Measurements from ENCODE around the gene COL18A1. TPM values are rescaled to one million over a fixed set of nuclear protein-coding genes. Genes with fewer than 3 reads are reported as not detected.

The COL18A1 gene
- polyA plus RNA-seq, 1 donor (not counting 4 experiments of a cell fraction or from before 2014, with no cell fraction given), result 13.0 TPM

- H4K20me1 ChIP-seq (ENCODE audit: control insufficient read depth, extremely low read depth, insufficient read depth, low read length), result no peaks in the 10 kb centered on the region
- peaks cover 18% of the 10 kb centered on the region for H3K27me3 ChIP-seq (ENCODE audit: control insufficient read depth, extremely low read depth, insufficient read depth, low read length)
- H3K9ac ChIP-seq (ENCODE audit: control insufficient read depth, extremely low read depth, insufficient read depth, low read length), result no peak overlapping the region
- H3K4me1 ChIP-seq (ENCODE audit: control insufficient read depth, extremely low read depth, insufficient read depth, low read length), result no peaks in the 10 kb centered on the region
- H3K4me2 ChIP-seq (ENCODE audit: control insufficient read depth, extremely low read depth, insufficient read depth, low read depth, low read length), result no peak overlapping the region
- no peaks in the 10 kb centered on the region for H3K9me1 ChIP-seq (ENCODE audit: control insufficient read depth, extremely low read depth, insufficient read depth, low read length)
- DNase-seq (ENCODE audit: low read depth, low spot score), result no peak
- H3K9me3 ChIP-seq (ENCODE audit: control insufficient read depth, low read depth, low read length), result no peaks in the 10 kb centered on the region
- no peak overlapping the region for H2AFZ ChIP-seq (ENCODE audit: control insufficient read depth, low read length)
- no peak overlapping the region for H3K27ac ChIP-seq (ENCODE audit: control insufficient read depth, insufficient read depth, low read length)
- no peaks in the 10 kb centered on the region for H3K79me2 ChIP-seq (ENCODE audit: control insufficient read depth, insufficient read depth, low read length)
- H3K36me3 ChIP-seq (ENCODE audit: control insufficient read depth in 2 of 2, extremely low read depth in 1 of 2, insufficient read depth in 2 of 2, low read length in 2 of 2), result no peaks in the 10 kb centered on the region
- dilution Hi-C loops (cut with MboI; ENCODE audit: extremely low pct_ligation_motif_present, low sequenced_read_pairs), result no loop called here
- TF ChIP-seq EZH2 (IDR thresholded peaks at IDR 0.05; ENCODE audit: low read length) (no peak), CTCF (optimal IDR thresholded peaks at IDR 0.05 in 1 of 3, IDR thresholded peaks at IDR 0.05 in 1 of 3, conservative IDR thresholded peaks at IDR 0.05 in 1 of 3; ENCODE audit: extremely low read depth in 1 of 3, insufficient read depth in 2 of 3, low read length in 3 of 3) (no peak)
- no peak overlapping the region for H3K4me3 ChIP-seq (ENCODE audit: control insufficient read depth in 2 of 3, extremely low read depth in 1 of 3, insufficient read depth in 2 of 3, low read depth in 1 of 3, low read length in 3 of 3)
- no peak for FAIRE-seq
Measured at GRCh38 chr21:45552696-45553391, 147.9 kb downstream of the COL18A1 start.

GRCh38 chr21:45554477-45555175, 149.7 kb downstream of the COL18A1 start:
- no peaks in the 10 kb centered on the region for H3K4me1 ChIP-seq (ENCODE audit: control insufficient read depth, extremely low read depth, insufficient read depth, low read length)
- peak overlapping the region; percentile 93 for H3K4me2 ChIP-seq (ENCODE audit: control insufficient read depth, extremely low read depth, insufficient read depth, low read depth, low read length)
- peak overlapping the region; percentile 37 to 84 (median 73) for H3K4me3 ChIP-seq (ENCODE audit: control insufficient read depth in 2 of 3, extremely low read depth in 1 of 3, insufficient read depth in 2 of 3, low read depth in 1 of 3, low read length in 3 of 3)
- H3K27me3 ChIP-seq (ENCODE audit: control insufficient read depth, extremely low read depth, insufficient read depth, low read length), result peaks cover 22% of the 10 kb centered on the region
- H3K9ac ChIP-seq (ENCODE audit: control insufficient read depth, extremely low read depth, insufficient read depth, low read length), result peak overlapping the region; percentile 56
- H3K9me3 ChIP-seq (ENCODE audit: control insufficient read depth, low read depth, low read length), result no peaks in the 10 kb centered on the region
- no peak overlapping the region for H3K27ac ChIP-seq (ENCODE audit: control insufficient read depth, insufficient read depth, low read length)
- DNase-seq (ENCODE audit: low read depth, low spot score) (no peak), FAIRE-seq (no peak)
- no peak for TF ChIP-seq EZH2 (IDR thresholded peaks at IDR 0.05; ENCODE audit: low read length)
- peak; percentile 50 to 79 (median 77) for TF ChIP-seq CTCF (optimal IDR thresholded peaks at IDR 0.05 in 1 of 3, IDR thresholded peaks at IDR 0.05 in 1 of 3, conservative IDR thresholded peaks at IDR 0.05 in 1 of 3; ENCODE audit: extremely low read depth in 1 of 3, insufficient read depth in 2 of 3, low read length in 3 of 3)
- H3K36me3 ChIP-seq (ENCODE audit: control insufficient read depth in 2 of 2, extremely low read depth in 1 of 2, insufficient read depth in 2 of 2, low read length in 2 of 2), result no peaks in the 10 kb centered on the region
- H3K9me1 ChIP-seq (ENCODE audit: control insufficient read depth, extremely low read depth, insufficient read depth, low read length), result no peaks in the 10 kb centered on the region
- H4K20me1 ChIP-seq (ENCODE audit: control insufficient read depth, extremely low read depth, insufficient read depth, low read length), result no peaks in the 10 kb centered on the region
- H2AFZ ChIP-seq (ENCODE audit: control insufficient read depth, low read length), result peak overlapping the region; percentile 90
- dilution Hi-C loops (cut with MboI; ENCODE audit: extremely low pct_ligation_motif_present, low sequenced_read_pairs), result no loop called here
- H3K79me2 ChIP-seq (ENCODE audit: control insufficient read depth, insufficient read depth, low read length), result no peaks in the 10 kb centered on the region

Data from keratinocyte (primary cell).